Limb (tissue), 2 donors: ENCODE results near the gene KCTD3.

Experiments used
- DNase-seq, 2 donors: peaks; one replicate each; pipeline ENCODE4 v3.0.0-alpha.2; 2016; ENCODE audit errors: extremely low spot score in 2 of 2

Gene KCTD3

GRCh38 chr1:215556996-215557395 lies 10.1 kb upstream of the KCTD3 start:
- no peak for DNase-seq

GRCh38 chr1:215557504-215557903 lies 9.6 kb upstream of the KCTD3 start:
- DNase-seq: no peak

GRCh38 chr1:215557992-215558626 lies 9.0 kb upstream of the KCTD3 start:
- no peak for DNase-seq

GRCh38 chr1:215567491-215568298 lies 591 bp downstream of the KCTD3 start:
- peak; percentile 56 to 82 for DNase-seq

- peak; percentile 32 to 41 for DNase-seq
Measured at GRCh38 chr1:215568299-215568692, 1.2 kb downstream of the KCTD3 start.

GRCh38 chr1:215569986-215570824 lies 3.1 kb downstream of the KCTD3 start:
- DNase-seq: no peak

GRCh38 chr1:215581896-215582295 lies 14.8 kb downstream of the KCTD3 start:
- DNase-seq: no peak

GRCh38 chr1:215583185-215583749 lies 16.2 kb downstream of the KCTD3 start:
- DNase-seq: no peak

- no peak for DNase-seq
Measured at GRCh38 chr1:215584389-215584788, 17.3 kb downstream of the KCTD3 start.

- DNase-seq: no peak
Measured at GRCh38 chr1:215589650-215590435, 22.7 kb downstream of the KCTD3 start.

GRCh38 chr1:215590779-215591491 lies 23.8 kb downstream of the KCTD3 start:
- no peak for DNase-seq

- DNase-seq: no peak
Measured at GRCh38 chr1:215594640-215595039, 27.5 kb downstream of the KCTD3 start.

- no peak for DNase-seq
Measured at GRCh38 chr1:215595231-215595630, 28.1 kb downstream of the KCTD3 start.

- no peak for DNase-seq
Measured at GRCh38 chr1:215597961-215598360, 30.9 kb downstream of the KCTD3 start.

GRCh38 chr1:215599418-215600074 lies 32.4 kb downstream of the KCTD3 start:
- no peak for DNase-seq

- DNase-seq: no peak
Measured at GRCh38 chr1:215600258-215600792, 33.2 kb downstream of the KCTD3 start.

- DNase-seq: no peak
Measured at GRCh38 chr1:215600867-215601266, 33.8 kb downstream of the KCTD3 start.

GRCh38 chr1:215601276-215601675 lies 34.2 kb downstream of the KCTD3 start:
- no peak for DNase-seq

- DNase-seq: no peak
Measured at GRCh38 chr1:215603319-215603718, 36.2 kb downstream of the KCTD3 start.
